Skeletal muscle cell (primary cell): ENCODE data around the gene CLASP1.
"Not testable (repeated sequence)": the region's sequence is repeated elsewhere in the genome, so short reads cannot be mapped to it uniquely, and the experiment has no call there.

Experiments
- DNase-seq: peaks from one replicate; pipeline ENCODE4 v3.0.0-alpha.2; 2010; ENCODE audit warnings: low read depth
- H3K4me3 ChIP-seq: 2 replicates; pipeline ENCODE4 v1.5.1; 2011; ENCODE audit warnings: low read depth, mild to moderate bottlenecking, control low read depth, low read length, moderate library complexity

Gene CLASP1

GRCh38 chr2:121664086-121664485 lies 14.8 kb upstream of the CLASP1 start:
- H3K4me3 ChIP-seq, result no peak overlapping the region
- peak; percentile 2 for DNase-seq

DNA sequence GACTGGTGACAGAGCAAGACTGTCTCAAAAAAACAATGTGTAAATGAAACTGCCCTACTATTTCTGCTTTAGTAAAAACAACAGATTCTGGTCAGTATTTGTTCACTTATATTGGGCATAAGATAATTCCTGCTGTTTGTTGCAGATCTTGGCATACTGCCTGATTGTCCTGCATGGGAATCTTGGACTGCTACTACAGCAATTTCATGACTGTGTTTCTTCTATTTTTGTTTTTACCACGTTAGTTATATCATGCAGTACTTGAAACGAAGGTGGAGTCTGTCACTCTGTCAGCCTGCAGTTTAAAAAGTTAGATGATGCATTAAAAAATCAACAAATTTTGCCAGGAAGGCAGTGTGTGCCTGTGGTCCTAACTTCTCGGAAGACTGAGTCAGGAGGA lies 14.2 kb upstream of the CLASP1 start:
- no peak overlapping the region for H3K4me3 ChIP-seq
- no peak for DNase-seq

DNA sequence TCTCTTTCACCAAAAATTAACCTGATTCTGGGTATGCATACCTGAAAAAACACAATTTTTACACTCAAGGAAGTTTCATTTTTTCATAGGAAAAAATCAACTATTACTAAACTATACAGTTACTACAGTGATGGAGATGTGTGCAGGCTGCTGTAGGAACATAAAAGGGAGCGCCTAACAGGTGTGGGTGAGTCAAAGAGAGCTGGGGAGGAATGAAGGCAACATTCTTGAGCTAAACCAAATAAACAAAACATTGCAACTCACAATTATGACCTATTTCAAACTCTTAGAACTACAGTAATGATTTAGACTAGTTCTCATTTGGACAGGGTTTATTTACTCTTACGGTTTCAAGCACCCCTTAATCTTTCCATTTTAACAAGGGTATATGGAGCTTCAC lies 13.4 kb upstream of the CLASP1 start:
- no peak overlapping the region for H3K4me3 ChIP-seq
- no peak for DNase-seq

GRCh38 chr2:121659933-121660332 lies 10.7 kb upstream of the CLASP1 start:
- H3K4me3 ChIP-seq, result no peak overlapping the region
- DNase-seq, result no peak

GRCh38 chr2:121658393-121658792 lies 9.1 kb upstream of the CLASP1 start:
- DNase-seq, H3K4me3 ChIP-seq: not testable (repeated sequence)

DNA sequence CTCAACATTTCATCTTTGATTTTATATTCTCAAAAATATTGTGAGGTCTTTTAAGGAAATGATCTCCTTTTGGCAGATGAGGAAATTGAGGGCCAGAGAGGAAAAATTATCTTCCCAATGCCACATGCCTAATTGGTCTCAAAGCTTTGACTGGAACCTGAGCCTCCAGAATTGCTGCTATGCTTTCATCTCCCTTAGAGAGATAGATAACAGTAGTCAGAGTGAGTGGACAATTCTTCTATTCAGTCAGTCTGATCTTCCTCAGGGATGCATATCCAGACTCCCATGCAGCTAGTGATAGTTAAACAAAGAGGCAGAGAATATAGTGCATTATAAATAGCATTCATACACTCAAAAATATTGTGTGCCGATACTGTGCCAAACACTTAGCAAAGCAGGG lies 3.8 kb upstream of the CLASP1 start:
- DNase-seq, result no peak
- H3K4me3 ChIP-seq, result no peak overlapping the region

GRCh38 chr2:121650315-121650930 lies 1.2 kb upstream of the CLASP1 start:
- peak overlapping the region; percentile 94 for H3K4me3 ChIP-seq
- no peak for DNase-seq

DNA sequence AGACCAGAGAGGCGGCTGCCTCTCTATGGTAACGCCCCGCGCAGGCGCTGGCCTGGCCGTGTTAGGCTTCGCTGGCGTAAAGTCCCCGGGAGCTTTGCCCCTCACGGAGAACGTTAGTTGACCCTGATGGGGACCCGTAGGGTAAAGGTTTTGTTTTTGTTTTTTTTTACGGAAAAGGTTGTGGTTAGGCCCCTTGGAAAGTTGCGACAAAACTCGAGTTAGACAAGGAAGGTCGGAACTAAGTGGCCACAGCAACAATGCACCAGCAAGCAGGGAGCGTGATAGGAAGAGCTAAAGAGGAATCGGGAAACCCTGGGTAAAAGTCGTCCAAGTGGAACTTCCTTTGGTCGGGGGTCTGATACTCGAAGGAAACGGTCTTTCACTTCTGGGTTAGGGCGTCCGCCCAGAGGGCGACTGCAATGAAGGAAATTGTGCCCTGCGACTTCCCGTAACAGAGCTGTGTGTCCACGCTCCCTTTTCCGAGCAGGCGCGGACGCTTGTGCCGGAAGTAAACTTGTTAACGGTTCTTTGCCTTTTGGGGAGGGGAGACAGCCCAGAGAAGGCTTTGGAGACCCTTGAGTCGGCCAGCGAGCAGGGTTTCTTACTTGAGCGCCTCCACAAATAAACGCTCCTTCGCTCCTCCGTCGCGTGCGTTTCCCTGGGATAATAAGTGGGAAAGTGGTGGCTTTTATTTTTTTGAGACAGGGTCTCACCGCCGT lies 493 bp upstream of the CLASP1 start:
- peak; percentile 93 for DNase-seq
- peak overlapping the region; percentile 94 for H3K4me3 ChIP-seq

DNA sequence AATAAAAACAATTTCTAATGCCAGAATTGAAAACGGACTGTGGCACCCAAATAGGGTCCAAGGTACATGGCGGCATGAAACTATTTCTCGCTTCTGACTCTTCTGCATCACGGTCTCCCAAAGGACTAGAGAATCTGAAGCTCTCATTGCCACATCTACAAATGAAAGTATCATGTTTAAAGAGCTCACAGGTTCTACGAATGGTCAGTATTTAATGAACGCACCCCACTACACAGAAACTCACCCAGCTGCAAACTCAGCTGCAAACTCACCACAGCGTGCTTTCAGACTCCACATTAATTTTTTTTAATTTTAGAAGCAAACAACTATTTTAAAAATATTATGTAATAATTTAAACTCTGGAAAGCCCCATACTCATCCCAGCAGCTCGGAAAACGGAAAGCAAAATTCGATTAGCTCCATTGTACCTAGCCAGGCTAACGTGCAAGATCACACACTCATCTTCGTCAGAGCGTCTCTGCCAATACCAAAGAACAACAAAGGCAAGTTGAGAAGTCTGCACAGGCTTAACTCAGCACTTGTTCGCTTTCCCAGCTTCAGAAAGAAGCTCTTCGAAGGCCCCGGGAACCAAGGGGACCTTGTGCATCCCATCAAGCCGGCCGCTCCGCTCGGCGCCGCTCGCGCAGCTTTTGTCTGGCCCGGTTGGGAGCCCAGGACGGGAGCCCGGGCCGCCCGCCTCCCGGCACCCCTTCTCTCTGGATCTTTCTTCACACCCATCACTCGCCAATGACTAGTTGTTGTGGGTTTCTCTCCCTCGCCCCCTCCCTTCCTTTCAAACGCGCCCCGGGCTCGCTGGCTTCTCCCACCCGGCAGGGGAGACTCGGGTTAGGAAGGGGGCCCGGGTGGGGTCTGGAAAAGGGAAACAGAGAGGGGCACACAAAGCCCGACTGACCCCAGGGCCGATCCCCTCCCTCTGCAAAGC lies 785 bp downstream of the CLASP1 start:
- H3K4me3 ChIP-seq, result peak overlapping the region; percentile 94
- no peak for DNase-seq

GRCh38 chr2:121647396-121647795 lies 1.9 kb downstream of the CLASP1 start:
- no peak for DNase-seq
- H3K4me3 ChIP-seq, result peak overlapping the region; percentile 94

DNA sequence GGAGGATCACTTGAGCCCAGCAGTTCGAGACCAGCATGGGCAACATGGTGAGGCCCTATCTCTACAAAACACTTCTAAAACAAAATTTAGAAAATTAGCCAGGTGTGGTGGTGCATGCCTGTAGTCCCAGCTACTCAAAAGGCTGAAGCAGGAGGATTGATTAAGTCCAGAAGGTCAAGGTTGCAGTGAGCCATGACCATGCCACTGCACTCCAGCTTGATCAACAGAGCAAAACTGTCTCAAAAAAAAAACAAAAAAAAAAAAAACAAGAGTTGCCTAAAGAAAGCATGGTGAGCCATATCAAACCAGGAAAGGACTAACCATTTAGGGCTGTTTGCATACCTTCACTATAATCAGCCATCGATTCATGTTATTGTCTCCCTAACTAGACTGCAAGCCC lies 4.5 kb downstream of the CLASP1 start:
- H3K4me3 ChIP-seq, result no peak overlapping the region
- DNase-seq, result no peak

DNA sequence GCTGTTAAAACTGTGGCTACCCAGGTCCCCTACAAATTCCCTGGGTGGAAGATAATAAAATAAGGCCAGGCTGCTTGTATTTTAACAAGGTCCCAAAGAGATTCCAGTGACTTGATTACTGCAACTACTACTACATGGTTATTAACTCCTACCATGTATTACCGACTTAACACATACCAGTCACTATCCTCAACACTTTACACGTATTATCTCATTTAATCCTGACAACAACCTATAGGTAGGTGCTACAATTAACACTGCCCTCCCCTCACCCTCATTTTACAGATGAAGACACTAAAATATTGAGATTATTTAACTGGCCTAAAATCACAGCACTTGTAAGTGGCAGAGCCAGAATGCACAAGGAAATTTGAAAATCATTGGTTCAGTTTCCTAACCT lies 5.4 kb downstream of the CLASP1 start:
- no peak overlapping the region for H3K4me3 ChIP-seq
- no peak for DNase-seq

GRCh38 chr2:121640380-121641316 lies 8.6 kb downstream of the CLASP1 start:
- no peak overlapping the region for H3K4me3 ChIP-seq
- DNase-seq, result no peak

DNA sequence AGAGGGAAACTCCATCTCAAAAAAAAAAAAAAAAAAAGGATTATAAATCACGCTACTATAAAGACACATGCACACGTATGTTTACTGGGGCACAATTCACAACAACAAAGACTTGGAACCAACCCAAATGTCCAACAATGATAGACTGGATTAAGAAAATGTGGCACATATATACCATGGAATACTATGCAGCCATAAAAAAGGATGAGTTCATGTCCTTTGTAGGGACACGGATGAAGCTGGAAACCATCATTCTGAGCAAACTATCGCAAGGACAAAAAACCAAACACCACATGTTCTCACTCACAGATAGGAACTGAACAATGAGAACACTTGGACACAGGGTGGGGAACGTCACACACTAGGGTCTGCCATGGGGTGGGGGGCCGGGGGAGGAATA lies 9.4 kb downstream of the CLASP1 start:
- not testable (repeated sequence) for DNase-seq, H3K4me3 ChIP-seq

GRCh38 chr2:121638333-121638732 lies 10.9 kb downstream of the CLASP1 start:
- H3K4me3 ChIP-seq, result no peak overlapping the region
- no peak for DNase-seq

DNA sequence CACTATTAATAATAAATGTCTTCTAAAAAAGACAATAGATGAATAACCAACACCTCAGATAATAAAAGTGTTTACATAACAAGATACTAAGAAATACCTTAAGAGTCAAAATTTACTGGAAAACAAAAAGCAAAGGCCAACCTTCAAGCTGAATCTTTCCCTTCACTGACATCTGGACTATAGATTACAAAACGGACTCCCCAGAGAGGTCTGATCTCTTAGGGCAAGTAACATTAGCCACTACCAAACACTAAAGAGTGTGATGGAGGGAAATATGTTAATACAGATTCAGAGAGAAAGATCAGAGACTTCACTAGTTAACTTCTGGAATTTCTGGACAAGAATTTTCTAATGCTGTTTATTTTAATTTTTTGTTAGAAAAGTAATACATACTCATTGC lies 13.9 kb downstream of the CLASP1 start:
- DNase-seq, result no peak
- H3K4me3 ChIP-seq, result no peak overlapping the region

GRCh38 chr2:121634354-121635307 lies 14.6 kb downstream of the CLASP1 start:
- no peak for DNase-seq
- no peak overlapping the region for H3K4me3 ChIP-seq

- no peak overlapping the region for H3K4me3 ChIP-seq
- no peak for DNase-seq
Observed at GRCh38 chr2:121633463-121633862, 15.8 kb downstream of the CLASP1 start.
